Superior temporal gyrus (tissue), 1 donor: ENCODE data around the gene RPS6KA1.
"Not testable (repeated sequence)": the region's sequence is repeated elsewhere in the genome, so short reads cannot be mapped to it uniquely, and the experiment has no call there.

Experiments
- DNase-seq: peaks from one replicate; pipeline ENCODE4 v3.0.0-alpha.2; 2016; ENCODE audit errors: extremely low spot score

Gene RPS6KA1

DNA sequence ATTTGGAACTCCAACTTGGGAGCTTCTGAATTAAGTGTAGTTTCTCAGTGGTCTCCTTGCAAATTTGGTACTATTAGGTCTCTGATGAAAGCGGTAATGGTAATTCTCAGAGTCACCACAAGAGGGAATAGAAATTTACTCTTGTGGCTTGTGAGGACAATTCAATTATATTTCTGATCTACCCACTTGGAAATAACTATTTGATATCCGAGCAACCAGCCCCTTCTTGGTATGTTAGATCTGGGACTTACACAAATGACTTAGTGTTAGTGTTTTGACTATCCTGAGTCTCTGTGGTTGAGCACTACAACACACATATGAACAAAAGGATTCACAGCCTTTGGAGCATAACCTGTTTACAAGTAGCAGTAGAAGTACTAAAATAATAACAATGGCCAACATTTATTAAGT, 68.1 kb downstream of the RPS6KA1 start:
- peak; percentile 92 for DNase-seq

DNA sequence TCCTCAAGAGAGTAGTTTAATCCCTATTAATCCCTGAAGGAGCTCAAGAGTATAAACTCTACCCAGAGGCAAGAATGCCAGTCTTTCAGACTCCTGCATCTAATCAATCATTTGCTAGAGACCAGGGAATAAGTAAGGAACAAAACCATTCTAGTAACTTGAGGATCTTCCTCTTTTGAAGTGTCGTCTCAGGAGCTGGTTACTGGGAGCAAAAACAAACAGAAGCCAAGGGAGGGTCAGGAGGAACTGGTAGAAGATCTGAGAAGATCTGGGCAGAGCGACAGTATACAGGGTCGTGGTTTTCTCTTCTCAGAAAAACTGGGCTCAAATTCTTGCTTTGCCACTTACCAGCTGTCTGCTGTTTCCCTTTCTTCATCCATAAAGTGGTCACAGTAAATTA, 69.3 kb downstream of the RPS6KA1 start:
- DNase-seq, result no peak

DNA sequence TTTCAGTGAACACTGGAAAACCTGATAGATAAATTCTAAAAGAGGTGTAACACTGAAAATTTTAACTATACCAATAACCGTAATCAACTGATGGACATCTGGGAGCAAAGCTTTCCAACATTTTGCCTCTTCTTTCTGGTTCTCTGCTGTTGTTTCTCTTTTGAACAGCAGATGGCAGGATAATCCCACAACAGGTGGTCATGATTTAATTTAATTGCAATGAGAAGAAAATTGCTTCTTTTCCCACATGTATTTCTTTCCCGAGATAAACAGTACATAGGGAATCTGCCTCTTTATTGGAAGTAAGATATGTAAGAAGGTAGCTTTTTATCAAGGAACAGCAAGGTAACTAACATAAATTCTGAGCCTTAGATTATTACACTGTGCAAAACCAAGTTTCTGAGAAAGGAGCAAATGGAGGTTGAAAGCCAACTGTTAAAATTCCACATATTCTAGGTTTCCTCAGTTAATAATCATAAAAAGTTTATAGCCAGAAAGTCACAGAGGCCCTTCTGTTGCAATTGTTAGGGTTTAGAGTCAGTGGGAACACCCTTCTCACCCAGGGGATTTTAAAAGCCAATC, 72.9 kb downstream of the RPS6KA1 start:
- peak; percentile 95 for DNase-seq

DNA sequence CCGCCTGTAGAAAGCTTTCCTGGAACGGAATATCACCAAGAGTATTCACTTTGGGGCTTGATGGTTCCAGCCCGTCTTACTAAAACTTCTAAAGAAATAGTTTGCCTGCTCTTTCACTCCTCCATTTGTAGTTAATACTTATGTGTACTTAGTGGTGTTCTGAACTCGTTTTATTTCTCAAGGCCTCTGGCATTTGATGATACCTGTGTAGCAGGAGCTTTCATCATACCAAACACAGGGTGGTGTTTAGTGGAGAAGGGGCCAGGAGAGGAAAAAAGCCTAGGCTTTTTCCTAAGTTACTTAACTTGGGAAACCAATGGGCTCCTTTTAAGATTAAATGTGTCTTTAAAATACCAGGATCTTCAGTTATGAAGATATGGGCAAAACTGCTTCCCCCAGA, 74.3 kb downstream of the RPS6KA1 start:
- DNase-seq, result no peak

DNA sequence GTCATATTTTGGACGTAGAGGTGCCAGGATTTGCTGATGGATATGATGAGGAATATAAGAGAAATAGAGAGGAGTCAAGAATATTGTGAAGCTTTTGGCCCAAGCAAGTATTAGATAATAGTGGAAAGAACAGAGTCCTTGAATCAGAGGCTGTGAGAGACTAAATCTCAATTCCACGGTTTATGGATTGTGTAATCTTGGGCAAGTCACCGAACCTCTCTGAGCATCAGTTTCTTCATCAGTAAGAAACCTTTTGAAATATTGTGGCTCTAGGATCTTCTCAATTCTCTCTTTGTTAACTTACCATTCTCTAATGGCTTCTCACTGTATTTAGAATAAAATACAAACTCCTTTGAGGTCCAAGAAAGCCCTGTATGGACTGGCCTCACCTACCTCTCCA, 77.6 kb downstream of the RPS6KA1 start:
- no peak for DNase-seq

DNA sequence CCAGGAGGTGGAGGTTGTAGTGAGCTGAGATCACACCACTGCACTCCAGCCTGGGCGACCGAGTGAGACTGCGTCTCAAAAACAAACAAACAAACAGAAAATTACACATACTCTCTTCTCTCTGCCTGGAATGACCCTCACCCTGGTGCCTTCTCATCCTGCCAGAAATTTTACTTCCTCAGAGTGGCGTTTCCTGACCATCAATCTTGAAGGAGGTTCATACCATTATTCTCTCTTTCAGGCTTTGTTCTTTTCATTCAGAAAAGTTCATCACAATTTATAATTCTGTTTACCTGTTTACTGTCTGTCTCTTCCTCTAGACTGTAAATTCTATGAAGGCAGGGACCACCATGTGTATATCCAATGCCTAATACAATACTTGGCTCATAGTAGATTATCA, 79.3 kb downstream of the RPS6KA1 start:
- no peak for DNase-seq

DNA sequence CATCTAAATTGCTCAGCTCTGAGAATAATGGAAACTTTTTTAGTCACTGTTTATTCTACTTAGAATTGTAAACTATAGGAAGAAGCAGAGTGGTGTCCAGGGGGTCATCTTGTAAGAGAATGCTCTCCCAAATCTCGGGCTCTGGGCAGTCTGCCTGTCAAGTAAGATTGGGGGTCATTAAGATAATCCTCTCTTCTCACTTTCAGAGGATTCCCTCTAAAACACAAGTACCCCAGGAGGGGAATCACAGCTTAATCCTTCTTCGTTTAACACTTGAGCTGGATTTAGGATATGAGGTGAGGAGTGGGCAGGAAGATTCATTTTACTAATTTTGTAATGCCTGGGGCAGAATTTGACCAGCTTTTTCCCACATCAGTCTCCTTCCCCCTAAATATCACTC, 81.2 kb downstream of the RPS6KA1 start:
- DNase-seq, result no peak

DNA sequence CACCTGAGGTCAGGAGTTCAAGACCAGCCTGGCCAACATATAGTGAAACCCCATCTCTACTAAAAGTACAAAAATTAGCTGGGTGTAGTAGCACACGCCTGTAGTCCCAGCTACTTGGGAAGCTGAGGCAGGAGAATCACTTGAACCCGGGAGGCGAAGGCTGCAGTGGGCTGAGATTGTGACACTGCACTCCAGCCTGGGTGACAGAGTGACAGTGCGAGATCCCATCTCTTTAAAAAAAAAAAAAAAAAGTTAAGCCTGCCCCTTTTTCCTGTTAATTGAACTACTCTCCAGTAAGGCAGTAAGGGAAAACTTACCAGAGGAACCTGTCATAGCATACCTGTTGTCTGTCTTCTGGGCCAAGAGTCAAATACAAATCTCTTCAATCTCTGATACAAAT, 83.1 kb downstream of the RPS6KA1 start:
- DNase-seq, result not testable (repeated sequence)

DNA sequence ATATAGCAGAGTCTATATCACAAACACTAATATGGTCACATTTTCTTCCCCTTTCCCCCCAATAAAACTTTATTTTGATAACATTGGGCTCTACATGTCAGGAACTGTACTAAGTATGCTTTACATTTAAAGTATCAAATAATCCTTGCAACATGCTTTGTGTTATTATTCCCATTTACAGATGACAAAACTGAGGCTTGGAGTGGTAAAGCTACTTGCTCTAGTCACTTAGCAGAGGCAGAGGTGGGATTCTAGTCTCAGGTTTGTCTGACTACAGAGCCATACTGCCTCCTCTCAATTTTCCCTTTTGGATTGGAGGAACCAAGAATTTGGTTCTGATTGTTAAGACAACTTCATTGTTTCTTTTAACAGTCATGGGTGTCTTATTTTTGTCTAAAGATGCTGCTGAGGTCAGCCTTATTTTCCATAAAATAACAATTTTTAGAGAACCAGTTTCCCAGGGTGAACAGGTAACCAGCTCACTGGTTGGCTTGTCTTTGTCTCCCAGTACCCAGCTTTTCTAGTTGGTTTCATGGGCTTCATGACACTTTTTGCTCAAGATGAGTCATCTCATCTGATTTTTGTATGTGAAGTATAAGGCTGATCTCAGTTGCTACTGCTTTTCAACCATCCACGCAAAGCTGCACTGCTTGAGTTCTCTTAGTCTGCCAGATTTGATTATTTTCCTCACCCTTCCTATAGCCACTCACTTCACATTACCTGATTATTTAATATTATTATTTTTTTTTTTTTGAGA, 85.3 kb downstream of the RPS6KA1 start:
- DNase-seq, result no peak

DNA sequence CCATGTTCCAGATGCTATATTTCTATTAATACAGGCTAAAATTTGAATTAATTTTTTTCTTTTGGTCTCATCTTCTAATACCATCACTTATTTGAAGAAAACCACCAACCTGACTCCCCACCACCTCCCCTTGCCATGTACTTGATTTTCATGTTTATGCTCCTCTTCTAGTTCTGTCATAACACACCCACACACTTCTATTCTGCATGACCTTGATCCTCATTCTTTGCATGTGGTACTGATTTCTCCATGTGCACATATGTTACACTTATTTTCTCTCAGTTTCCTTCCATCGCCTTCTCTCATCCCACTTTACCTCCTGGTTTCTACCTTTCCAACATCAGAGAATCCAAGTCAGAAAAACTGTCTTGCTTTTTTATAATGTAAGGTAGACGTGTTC, 87.3 kb downstream of the RPS6KA1 start:
- DNase-seq, result no peak

DNA sequence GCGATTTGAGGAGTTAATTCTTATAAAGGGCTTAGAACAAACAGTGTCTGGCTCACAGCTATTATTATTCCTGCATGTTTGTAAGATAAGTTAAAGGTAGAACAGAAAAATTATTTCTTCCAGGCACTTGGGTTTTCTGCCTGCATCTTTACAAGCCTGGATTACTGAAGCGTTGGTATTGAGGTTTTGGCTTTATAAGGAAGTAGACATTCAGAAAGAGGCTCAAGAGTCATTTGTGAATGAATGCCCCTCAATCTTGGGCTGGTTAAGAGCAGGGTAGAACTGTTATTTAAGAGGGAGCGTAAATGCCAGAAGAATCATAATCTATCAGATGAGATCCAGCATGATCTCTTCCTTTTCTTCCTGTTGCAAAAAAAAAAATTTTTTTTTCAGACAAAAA, 89.0 kb downstream of the RPS6KA1 start:
- DNase-seq, result no peak
